NT2/D1 (cell line): Measurements from ENCODE around the gene FAM89B.

Source experiments
- SUZ12 ChIP-seq: IDR thresholded peaks from 2 replicates; pipeline ENCODE4 v1.6.1; 2011; ENCODE audit not compliant: insufficient read length, insufficient read depth; ENCODE audit errors: extremely low read depth
- YY1 ChIP-seq: IDR thresholded peaks from 2 replicates; pipeline ENCODE4 v1.6.1; 2011; ENCODE audit not compliant: insufficient read length, insufficient read depth
- ZNF274 ChIP-seq: IDR thresholded peaks from 2 replicates; pipeline ENCODE4 v1.6.1; 2011; ENCODE audit warnings: mild to moderate bottlenecking, low read depth, low read length

- TF ChIP-seq YY1, result no peak
- TF ChIP-seq ZNF274, result no peak
- no peak for TF ChIP-seq SUZ12
Measured at GRCh38 chr11:65538232-65538914, 34.0 kb upstream of the FAM89B start.
